SU-DHL-6 (cell line): ENCODE measurements around the gene MPV17L.
"Not testable (repeated sequence)": the region's sequence is repeated elsewhere in the genome, so short reads cannot be mapped to it uniquely, and the experiment has no call there.

Source experiments
- CTCF ChIP-seq: fragments of 200-600 bp; sonication (generic); IDR thresholded peaks from one replicate; pipeline ENCODE4 v1.5.1; 2017; ENCODE audit warnings: antibody characterized with exemption, mild to moderate bottlenecking, low read length, moderate library complexity; ENCODE audit not compliant: insufficient read depth, poor library complexity, severe bottlenecking
- EZH2phosphoT487 ChIP-seq: fragments of 200-600 bp; sonication (generic), shearing (Covaris generic); conservative IDR thresholded peaks from 2 replicates; pipeline ENCODE4 v1.6.1; 2018; ENCODE audit warnings: mild to moderate bottlenecking, antibody characterized with exemption, low read length, moderate library complexity, mixed read lengths

- TF ChIP-seq CTCF, EZH2phosphoT487: not testable (repeated sequence)
Observed at GRCh38 chr16:15393025-15393424, 2.5 kb upstream of the MPV17L start.
